GM18499 (cell line): ENCODE data around the gene AFDN.
"Not testable (repeated sequence)": the region's sequence is repeated elsewhere in the genome, so short reads cannot be mapped to it uniquely, and the experiment has no call there.

Experiments
- ATAC-seq: cut with Tn5 transposase; IDR thresholded peaks from one replicate; pipeline ENCODE4 v1.9.1; 2021; ENCODE audit warnings: moderate number of reproducible peaks; ENCODE audit not compliant: insufficient read depth, unreplicated experiment

The AFDN gene

DNA sequence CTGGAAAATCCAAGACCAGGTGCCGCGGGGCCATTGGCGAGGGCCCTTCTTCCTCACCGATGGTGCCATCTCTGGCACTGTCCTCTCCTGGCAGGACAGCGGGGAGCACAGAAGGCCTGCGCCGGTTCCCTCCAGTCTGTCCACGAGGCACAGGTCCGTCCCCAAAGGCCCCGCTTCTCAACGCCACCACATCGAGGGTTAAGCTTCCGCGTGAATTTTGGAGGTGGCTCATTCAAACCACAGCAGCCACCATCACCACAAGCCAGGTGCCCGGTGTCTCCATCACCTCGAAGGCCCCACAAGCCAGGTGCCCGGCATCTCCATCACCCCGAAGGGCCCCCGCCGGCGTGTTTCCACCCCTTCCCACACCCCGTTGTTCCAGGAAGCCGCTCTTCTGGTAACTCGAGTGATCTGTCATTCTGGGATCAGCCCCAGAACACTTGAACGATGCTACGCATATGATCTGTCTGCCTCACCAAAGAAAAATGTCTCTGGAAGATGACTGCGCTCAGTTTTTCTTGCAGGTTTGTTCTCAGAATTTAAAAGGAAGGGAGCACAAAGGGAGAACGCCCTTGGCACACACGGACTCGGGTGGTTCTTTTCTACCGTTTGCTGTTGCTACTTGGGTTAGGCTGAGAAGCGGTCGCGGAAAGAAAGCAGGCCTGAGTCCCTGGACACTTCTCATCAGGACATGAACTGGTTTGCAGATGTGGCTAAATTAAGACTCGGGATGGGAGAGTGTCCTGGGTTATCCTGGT, 160.9 kb downstream of the AFDN start:
- no peak for ATAC-seq

DNA sequence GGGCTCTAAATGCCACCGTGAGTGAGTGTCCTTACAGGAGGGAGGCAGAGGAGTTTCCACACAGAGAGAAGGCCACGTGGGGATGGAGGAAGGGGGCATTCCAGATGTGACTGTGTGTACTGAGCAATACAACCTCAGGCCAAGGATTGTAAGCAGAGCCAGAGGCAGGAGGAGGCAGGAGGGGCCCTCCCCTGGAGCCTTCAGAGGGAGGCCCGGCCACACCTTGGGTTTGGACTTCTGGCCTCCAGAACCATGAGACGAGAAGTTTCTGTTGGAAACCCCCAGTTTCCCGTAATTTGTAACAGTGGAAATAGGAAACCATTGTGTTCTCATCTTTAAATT, 161.4 kb downstream of the AFDN start:
- ATAC-seq, result no peak

DNA sequence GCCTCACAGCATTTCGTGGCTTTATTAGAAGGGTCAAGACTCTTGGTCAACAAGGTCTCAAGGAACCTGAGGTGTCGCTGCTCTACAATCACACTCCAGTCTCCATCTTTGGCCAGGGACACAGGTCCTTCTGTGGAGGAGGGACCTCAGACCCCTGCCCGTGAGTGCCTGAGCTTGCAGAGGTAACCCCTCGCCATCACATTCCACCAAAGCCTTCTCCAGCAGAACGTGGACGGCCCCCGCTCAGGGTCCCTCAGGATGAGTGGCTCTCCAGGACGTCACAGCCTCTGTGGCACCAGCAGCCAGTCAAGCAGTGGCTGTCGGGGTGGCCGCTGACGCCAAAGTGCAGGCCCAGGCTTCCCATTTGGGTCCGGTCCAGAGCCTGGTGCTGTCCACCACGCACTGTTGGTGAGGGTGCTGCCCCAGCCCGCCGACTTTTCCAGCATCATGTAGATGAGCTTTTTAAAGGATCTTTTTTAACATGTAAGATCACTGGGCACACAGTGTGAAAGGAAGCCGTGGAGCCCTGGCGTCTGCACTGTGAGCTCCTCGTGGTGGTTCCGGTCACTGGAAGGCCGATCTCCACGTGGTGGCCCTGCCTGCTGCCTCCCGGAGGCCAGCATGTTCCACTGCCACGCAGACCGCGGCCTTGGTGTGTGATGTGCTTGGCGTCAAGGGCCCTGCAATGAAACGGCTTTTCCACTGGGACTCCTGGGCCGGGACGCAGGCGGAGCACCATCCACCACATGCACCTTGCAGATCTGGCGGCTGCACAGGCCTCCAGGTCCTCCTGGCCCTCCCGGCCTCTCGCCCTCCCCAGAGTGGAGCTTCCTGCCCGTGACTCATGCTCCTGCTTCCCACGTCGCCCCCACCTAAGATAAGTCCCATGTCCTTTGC, 162.5 kb downstream of the AFDN start:
- ATAC-seq, result no peak

DNA sequence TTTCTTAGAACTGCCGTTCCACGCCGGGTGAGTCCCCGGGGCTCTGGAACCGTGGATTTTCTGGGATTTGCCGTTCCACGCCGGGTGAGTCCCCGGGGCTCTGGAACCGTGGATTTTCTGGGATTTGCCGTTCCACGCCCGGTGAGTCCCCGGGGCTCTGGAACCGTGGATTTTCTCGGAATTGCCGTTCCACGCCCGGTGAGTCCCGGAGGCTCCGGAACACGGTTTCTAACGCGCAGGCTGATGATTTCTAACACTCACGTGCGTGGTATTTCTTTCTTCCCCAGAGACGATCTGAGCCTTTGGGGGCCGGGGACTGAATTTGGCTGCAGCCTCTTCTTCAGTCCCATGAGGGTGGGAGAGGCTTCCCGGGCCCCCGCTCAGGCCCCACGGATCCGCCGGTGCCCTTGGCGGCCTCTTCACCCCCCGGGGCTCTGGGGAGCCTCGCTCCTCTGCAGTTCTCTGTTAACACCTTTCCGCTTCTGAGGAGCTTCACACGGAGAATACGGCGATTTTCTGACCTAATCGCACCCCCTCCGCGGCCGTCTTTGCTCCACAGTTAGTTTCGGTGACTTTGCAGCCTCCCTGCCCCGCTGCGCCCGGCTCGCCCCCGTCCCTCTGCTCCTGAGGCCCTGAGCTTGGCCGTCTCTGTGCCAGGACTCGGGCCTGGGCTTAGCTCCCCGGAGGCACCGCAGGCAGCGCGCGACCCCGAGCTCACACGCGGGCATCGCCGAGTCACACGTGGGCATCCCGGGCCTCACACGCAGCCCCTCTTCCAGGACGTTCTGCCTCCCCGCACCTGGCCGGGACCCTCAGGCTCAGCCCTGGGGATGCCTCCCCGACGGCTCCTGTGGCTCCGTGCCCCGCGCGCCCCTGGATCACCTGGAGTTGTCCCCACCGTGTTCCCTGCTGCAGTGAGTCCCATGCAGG, 163.6 kb downstream of the AFDN start:
- no peak for ATAC-seq

DNA sequence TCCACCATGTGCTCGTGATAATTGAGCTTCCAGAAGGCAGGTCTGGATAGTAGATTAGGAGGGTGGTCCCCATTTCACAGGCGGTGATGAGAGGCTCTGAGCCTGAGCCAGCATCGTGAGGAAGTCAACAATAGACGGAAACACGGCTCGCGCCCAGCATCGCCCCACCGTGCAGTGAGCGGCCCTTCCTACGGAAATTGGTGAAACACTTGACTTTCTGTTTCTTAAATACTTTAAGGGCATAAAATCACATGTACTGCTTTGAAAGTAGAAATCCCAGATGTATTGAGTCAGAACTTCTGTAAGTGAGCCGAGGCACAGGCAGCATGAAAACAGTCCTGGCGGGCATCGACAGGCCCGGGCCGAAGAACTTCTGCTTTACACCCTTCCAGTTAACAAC, 166.5 kb downstream of the AFDN start:
- no peak for ATAC-seq

DNA sequence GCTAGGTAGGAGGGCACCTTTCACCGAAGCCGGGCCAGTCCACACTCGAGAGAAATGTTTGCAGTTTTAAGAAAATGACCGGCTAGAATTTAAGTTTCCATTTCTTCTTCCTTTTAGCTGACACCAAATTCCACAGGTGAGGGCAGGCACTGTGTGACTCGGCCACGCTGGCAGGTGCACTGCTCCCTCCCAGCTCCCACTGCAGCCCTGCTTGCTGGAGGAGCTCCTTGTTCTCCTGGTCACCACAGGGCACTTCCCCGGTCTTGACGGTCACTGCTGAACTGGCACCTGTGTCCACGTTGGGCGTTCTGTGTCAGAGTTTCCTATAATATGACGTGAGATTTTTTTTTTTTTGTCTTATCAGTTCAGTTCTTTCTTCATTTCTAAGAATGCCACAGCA, 167.1 kb downstream of the AFDN start:
- ATAC-seq, result no peak

DNA sequence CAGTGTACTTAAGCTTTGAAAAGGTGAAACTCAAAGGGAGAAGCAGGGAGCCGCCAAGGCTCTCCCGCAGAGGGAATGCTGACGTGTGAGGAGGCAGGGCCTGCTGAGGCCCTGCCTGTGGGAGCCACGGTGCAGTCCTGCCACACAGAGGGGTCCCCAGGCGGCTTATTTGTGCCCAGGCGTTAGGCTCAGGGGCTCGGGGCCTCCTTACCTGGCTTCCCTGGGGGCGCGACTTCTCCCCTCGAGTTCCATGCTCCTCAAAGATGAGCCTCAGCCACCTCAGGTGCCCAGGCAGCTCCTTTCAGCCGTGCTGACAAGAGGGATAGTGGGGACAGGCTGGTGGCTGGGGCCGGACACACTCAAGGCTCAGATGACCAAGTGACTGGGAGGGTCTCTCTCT, 168.6 kb downstream of the AFDN start:
- ATAC-seq, result no peak

DNA sequence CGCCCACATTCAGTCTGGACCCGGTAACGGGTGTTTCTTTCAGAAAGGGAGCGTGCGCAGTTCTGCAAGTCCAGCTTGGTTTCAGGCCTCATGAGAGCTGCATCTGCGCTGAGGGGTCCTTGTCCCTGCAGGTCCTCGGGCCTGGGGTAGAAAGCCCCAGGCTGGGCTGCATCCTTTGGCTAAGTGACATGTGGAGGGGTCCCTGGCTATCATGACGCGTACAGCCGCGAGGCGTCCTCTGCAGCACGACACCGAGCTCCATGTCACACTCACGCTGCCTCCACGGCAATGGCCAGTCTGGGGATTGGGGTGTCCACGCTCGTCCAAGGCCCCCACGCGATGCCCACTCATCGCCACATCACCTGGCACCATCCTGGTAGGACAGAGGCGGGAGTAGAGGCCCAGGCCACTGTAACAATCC, 169.0 kb downstream of the AFDN start:
- no peak for ATAC-seq

DNA sequence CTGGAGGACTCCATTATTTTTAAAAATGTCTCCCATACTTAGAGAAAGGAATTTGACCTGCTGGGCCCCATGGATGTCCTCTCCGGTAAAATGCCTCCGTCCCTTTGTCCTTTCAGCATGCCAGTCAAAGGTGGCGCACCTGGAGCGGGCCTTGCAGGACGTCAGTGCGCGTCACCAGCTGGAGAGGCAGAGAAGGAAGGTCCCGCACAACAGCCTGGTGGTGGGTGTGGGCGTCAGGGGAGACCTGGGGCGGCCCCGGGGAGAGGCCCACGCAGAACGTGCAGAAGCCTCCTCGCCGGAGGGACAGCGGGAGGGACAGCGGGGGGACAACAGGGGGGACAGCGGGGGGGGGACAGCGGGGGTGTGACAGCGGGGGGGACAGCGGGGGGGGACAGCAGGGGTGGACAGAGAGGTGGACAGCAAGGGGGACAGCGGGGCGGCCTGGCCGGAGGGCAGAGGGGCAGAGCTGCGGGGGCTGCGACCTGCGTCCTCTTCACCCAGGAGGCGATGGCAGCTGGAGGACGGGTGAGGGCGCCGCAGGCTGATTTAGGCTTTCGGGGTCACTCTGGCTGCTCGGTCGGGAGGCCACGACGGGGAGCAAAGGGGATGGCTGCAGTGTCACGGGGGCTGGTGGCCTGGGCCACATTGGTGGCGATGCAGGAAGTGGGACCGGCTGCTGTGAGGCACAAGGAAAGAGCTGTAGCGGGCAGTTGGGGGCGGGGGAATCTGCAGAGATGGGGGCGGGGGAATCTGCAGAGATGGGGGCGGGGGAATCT, 169.9 kb downstream of the AFDN start:
- ATAC-seq, result no peak

DNA sequence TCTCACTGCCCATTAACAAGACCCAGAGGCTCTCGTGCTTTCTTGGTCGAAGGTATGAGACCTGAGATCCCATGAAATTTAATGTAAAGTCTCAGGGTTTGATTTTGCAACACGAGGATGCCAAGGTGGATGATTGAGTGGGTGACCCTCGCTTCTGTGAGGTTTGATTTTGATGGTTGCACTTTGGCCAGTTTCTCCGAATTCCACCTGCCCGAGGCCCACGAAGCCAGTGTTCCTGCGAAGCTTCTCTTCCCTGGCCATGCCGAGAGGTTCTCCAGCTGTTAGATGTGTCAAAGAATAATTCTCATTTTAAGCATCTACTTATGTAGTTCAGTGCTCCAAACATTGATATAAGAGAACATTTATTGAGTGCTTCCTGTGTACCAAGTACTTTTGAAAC, 170.9 kb downstream of the AFDN start, which contains the start of gene KIF25:
Gene KIF25 (plus strand): TSS at position 30 of the 400 bp plus-strand sequence. CDS start 31,915 bp downstream, outside the sequence.
- ATAC-seq, result no peak

DNA sequence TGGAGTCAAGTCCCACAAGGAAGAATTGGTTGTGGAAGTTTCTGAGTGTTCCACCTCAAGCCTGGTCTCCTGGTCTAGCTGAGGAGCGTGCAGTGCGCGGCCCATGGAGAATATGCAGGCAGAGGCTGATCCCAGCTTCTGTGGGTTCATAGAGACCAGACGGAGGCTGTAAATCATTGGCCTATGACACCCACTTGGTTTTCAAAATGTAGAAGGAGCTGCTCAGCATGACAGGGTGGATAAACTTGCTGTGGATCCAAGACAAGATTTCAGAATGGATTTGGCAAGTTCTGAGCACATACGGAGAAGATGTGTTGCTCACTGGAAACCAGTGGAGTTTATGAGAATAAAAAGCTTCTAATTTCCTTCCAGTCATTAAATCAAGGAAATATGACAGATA, 171.5 kb downstream of the AFDN start:
- no peak for ATAC-seq

DNA sequence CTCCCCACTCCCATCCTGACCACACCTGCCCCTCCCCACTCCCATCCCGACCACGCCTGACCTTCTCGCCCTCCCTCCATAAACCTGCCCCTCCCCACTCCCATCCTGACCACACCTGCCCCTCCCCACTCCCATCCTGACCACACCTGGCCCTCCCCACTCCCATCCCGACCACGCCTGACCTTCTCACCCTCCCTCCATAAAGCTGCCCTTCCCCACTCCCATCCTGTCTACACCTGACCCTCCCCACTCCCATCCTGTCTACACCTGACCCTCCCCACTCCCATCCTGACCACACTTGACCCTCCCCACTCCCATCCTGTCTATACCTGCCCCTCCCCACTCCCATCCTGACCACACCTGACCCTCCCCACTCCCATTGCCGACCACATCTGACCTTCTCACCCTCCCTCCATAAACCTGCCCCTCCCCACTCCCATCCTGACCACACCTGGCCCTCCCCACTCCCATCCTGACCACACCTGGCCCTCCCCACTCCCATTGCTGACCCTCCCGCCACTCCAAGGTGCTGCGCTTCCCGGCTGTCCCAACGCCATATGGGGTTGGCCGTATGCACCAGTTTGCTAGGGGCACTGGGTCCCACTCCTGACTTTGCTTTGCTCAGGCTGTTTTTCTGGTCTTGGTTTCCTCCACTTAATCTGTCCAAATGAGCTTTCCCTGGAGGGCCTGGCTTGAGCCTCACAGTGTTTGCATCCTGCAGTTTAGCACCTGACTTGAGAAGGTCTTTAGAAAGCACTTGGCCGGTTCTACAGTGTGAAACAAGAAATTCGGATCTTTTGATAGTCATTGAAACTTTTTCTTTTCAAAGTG, 173.7 kb downstream of the AFDN start:
- no peak for ATAC-seq

DNA sequence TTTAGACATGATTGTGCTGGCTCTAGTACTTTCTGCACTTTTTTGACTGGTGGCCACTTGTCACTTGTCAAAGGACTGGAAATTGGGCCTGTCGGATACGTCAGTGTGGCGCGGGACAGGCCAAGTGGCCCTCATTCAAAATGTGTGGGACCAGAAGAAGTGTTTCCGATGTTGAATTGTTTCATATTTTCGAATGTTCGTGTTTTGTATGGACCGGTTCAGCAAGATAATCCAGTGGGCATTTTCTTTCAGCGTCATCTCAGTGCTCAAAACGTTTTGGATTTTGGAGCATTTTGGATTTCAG, 174.3 kb downstream of the AFDN start:
- no peak for ATAC-seq

DNA sequence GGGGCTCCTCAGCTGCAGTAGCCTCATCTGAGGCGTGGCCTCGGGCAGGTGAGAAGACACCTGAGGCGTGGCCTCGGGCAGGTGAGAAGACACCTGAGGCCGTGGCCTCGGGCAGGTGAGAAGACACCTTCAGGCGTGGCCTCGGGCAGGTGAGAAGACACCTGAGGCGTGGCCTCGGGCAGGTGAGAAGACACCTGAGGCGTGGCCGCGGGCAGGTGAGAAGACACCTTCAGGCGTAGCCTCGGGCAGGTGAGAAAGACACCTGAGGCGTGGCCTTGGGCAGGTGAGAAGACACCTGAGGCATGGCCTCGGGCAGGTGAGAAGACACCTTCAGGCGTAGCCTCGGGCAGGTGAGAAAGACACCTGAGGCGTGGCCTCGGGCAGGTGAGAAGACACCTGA, 174.8 kb downstream of the AFDN start:
- not testable (repeated sequence) for ATAC-seq

DNA sequence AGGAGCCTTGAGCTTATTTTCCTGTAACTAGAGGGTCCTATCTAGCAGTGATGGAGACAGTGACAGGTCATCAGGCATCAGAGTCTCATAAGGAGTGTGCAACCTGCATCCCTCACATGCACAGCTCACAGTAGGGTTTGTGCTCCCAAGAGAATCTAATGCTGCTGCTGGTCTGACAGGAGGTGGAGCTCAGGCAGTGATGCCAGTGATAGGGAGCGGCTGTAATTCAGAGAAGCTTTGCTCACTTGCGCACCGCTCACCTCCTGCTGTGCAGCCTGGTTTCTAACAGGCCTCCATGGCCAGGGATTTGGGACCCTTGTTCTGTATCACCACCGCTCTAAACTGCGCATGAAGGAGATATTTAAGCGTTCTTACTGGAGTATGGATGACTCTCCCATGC, 176.1 kb downstream of the AFDN start:
- ATAC-seq, result no peak

DNA sequence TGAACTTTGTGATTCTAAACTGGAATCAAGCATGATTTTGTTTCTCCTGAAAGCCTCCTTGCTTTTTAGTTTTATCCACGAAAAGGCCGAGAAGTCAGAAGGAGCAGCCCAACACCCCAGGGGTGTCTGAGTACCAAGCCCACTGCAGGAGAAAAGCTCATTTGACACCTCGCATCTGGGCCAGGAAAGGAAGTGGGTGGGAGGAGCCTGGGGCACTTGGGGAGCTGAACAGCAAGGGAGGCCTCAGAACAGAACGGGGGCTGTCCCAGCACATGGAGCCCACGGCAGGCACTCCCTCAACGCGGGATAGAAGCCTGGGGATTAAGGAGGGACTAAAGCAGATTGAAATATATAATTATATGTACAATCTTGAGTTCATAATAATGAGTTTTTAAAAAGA, 177.3 kb downstream of the AFDN start:
- no peak for ATAC-seq

DNA sequence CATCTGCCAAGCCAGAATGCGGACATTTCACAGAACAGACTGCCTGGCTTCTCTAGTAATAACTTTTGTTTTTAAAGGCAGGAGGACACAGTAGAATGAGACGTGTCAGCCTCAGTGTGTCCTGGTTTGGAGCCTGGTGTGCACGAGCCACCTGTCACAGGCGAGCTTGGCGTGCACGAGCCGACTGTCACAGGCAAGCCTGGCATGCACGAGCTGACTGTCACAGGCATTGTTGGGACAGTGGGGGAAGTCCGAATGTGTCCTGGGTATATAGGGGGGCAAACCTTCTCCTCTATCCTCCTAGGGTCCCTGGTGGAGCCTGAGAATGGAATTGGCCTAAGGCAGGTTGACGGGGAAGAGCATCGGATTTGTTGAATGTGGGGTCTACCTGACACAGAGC, 178.2 kb downstream of the AFDN start:
- no peak for ATAC-seq

DNA sequence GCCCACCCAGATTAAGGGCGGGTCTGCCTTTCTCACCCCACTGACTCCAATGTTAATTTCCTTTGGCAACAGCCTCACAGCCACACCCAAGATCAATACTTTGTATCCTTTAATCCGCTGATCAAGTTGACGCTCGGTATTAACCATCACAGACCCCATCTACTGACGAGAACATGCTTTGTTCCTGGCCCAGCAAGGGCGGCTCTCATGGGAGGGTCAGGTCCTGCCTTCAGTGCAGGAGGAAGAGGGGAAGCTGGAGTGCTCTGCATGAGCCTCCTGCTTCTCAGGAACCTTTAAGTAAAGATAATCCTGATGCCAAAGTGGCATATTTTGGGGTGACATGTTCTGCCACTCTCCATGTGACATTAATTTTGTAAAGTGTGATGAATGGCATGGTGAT, 179.1 kb downstream of the AFDN start:
- ATAC-seq, result no peak
